Loucy (cell line): ENCODE data around the gene SORCS2.

Experiments used
- H2AFZ ChIP-seq: fragments of 200-600 bp; sonication (generic); 2 replicates; pipeline ENCODE4 v1.6.0; 2016; ENCODE audit warnings: antibody characterized with exemption, mild to moderate bottlenecking, low read length, moderate library complexity
- H3F3A ChIP-seq: fragments of 200-600 bp; 2 replicates; pipeline ENCODE4 v1.6.0; 2016; ENCODE audit warnings: antibody characterized with exemption, low read depth, mild to moderate bottlenecking
- H3K27me3 ChIP-seq: fragments of 200-600 bp; sonication (generic); 2 replicates; pipeline ENCODE4 v1.6.1; 2014; ENCODE audit warnings: low read length, mild to moderate bottlenecking; ENCODE audit not compliant: insufficient read depth, poor library complexity, severe bottlenecking
- H3K36me3 ChIP-seq: fragments of 200-600 bp; sonication (generic); 2 replicates; pipeline ENCODE4 v1.6.1; 2016; ENCODE audit warnings: low read length; ENCODE audit not compliant: insufficient read depth
- H3K4me1 ChIP-seq: fragments of 200-600 bp; sonication (generic); 2 replicates; pipeline ENCODE4 v1.5.1; 2014; ENCODE audit warnings: low read length, mild to moderate bottlenecking; ENCODE audit not compliant: insufficient read depth, poor library complexity, severe bottlenecking
- H3K4me2 ChIP-seq: fragments of 200-600 bp; sonication (generic); 2 replicates; pipeline ENCODE4 v1.6.0; 2014; ENCODE audit warnings: antibody characterized with exemption, low read length, low read depth, mild to moderate bottlenecking; ENCODE audit not compliant: poor library complexity, severe bottlenecking
- H3K4me3 ChIP-seq: fragments of 200-600 bp; sonication (generic); 2 replicates; pipeline ENCODE4 v1.5.1; 2014; ENCODE audit warnings: low read length, mild to moderate bottlenecking, mixed read lengths; ENCODE audit not compliant: poor library complexity, severe bottlenecking
- H3K79me2 ChIP-seq: fragments of 200-600 bp; sonication (generic); 2 replicates; pipeline ENCODE4 v1.6.1; 2014; ENCODE audit warnings: low read length; ENCODE audit not compliant: insufficient read depth
- H3K9ac ChIP-seq: fragments of 200-600 bp; sonication (generic); 2 replicates; pipeline ENCODE4 v1.6.0; 2014; ENCODE audit warnings: mild to moderate bottlenecking, low read depth, low read length, moderate library complexity; ENCODE audit not compliant: poor library complexity, severe bottlenecking
- H3K9me2 ChIP-seq: fragments of 200-600 bp; sonication (generic); replicated peaks from 2 replicates; pipeline ENCODE4 v1.6.1; 2016; ENCODE audit warnings: low read depth, low read length, mixed read lengths
- H3K9me3 ChIP-seq: fragments of 200-600 bp; sonication (generic); 2 replicates; pipeline ENCODE4 v1.6.1; 2014; ENCODE audit warnings: mild to moderate bottlenecking, antibody characterized with exemption, low read length, low read depth; ENCODE audit not compliant: insufficient read depth
- H4K20me1 ChIP-seq: fragments of 200-600 bp; sonication (generic); 2 replicates; pipeline ENCODE4 v1.6.0; 2014; ENCODE audit warnings: antibody characterized with exemption, low read length, mild to moderate bottlenecking; ENCODE audit not compliant: insufficient read depth, poor library complexity, severe bottlenecking
- EZH2phosphoT487 ChIP-seq: fragments of 200-600 bp; IDR thresholded peaks from 2 replicates; pipeline ENCODE4 v1.6.1; 2018; ENCODE audit warnings: antibody characterized with exemption, mild to moderate bottlenecking, moderate library complexity, borderline replicate concordance
- TF ChIP-seq, protein P1 (sequence below): fragments of 200-600 bp; sonication (generic); conservative IDR thresholded peaks from 2 replicates; pipeline ENCODE4 v1.5.1; 2014; ENCODE audit warnings: mild to moderate bottlenecking, antibody characterized with exemption, low read length

Gene SORCS2

DNA sequence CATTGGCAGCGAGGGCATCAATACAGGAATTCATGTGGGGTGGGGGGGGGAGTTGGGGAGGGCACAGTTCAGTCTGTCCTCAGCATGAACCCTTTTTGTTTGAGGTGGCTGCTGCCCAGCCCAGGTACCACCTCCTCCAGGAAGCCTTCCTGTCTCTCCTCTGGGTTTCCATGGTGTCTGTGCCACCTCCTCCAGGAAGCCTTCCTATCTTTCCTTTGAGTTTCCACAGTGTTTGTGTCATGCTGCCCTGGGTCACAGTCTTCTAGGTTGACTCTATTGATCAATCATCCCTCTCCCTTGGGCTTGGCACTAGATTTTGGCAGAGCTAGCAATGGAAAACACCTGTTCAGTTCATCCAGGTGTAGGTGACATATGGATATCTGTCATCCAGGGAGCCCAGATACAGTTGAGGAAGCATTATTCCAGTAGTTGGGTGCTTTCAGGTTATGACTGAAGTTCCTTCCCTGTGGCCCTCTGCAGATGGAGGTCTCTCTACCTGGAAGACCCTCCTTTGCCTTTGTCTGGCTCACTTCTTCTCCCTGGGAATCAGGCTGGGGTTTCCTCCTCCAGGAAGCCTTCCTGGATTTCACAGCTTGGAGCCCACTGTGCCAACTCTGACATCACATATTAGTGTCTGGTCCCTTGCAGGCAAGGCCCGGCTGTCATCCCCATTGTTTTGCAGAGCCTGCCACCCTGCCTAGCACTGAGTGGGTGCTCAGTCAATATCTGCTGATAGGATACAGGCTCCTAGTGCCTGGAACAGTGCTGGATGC, 96.6 kb downstream of the SORCS2 start:
- H3F3A ChIP-seq, result no peaks in the 10 kb centered on the region
- no peaks in the 10 kb centered on the region for H4K20me1 ChIP-seq
- H3K4me1 ChIP-seq, result no peaks in the 10 kb centered on the region
- no peak overlapping the region for H2AFZ ChIP-seq
- no peak overlapping the region for H3K4me3 ChIP-seq
- no peaks in the 10 kb centered on the region for H3K9me2 ChIP-seq
- TF ChIP-seq, protein P1, sequence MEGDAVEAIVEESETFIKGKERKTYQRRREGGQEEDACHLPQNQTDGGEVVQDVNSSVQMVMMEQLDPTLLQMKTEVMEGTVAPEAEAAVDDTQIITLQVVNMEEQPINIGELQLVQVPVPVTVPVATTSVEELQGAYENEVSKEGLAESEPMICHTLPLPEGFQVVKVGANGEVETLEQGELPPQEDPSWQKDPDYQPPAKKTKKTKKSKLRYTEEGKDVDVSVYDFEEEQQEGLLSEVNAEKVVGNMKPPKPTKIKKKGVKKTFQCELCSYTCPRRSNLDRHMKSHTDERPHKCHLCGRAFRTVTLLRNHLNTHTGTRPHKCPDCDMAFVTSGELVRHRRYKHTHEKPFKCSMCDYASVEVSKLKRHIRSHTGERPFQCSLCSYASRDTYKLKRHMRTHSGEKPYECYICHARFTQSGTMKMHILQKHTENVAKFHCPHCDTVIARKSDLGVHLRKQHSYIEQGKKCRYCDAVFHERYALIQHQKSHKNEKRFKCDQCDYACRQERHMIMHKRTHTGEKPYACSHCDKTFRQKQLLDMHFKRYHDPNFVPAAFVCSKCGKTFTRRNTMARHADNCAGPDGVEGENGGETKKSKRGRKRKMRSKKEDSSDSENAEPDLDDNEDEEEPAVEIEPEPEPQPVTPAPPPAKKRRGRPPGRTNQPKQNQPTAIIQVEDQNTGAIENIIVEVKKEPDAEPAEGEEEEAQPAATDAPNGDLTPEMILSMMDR, result no peak
- TF ChIP-seq EZH2phosphoT487, result no peak
- H3K4me2 ChIP-seq, result no peak overlapping the region
- H3K36me3 ChIP-seq, result no peaks in the 10 kb centered on the region
- no peaks in the 10 kb centered on the region for H3K27me3 ChIP-seq
- peaks cover 14% of the 10 kb centered on the region; the same call in 1 of the 2 replicates for H3K9me3 ChIP-seq
- H3K79me2 ChIP-seq, result no peaks in the 10 kb centered on the region
- H3K9ac ChIP-seq, result no peak overlapping the region

- Histone ChIP-seq H3F3A (no peaks in the 10 kb centered on the region), H3K27me3 (no peaks in the 10 kb centered on the region), H3K4me2 (no peak overlapping the region), H2AFZ (no peak overlapping the region), H3K9ac (no peak overlapping the region), H3K9me3 (peaks cover 14% of the 10 kb centered on the region; the same call in 1 of the 2 replicates), H3K4me1 (no peaks in the 10 kb centered on the region), H3K9me2 (no peaks in the 10 kb centered on the region), H4K20me1 (no peaks in the 10 kb centered on the region), H3K4me3 (no peak overlapping the region), H3K79me2 (no peaks in the 10 kb centered on the region), H3K36me3 (no peaks in the 10 kb centered on the region)
- TF ChIP-seq, protein P1, result no peak
- no peak for TF ChIP-seq EZH2phosphoT487
Observed at GRCh38 chr4:7289589-7289988, 97.3 kb downstream of the SORCS2 start.

DNA sequence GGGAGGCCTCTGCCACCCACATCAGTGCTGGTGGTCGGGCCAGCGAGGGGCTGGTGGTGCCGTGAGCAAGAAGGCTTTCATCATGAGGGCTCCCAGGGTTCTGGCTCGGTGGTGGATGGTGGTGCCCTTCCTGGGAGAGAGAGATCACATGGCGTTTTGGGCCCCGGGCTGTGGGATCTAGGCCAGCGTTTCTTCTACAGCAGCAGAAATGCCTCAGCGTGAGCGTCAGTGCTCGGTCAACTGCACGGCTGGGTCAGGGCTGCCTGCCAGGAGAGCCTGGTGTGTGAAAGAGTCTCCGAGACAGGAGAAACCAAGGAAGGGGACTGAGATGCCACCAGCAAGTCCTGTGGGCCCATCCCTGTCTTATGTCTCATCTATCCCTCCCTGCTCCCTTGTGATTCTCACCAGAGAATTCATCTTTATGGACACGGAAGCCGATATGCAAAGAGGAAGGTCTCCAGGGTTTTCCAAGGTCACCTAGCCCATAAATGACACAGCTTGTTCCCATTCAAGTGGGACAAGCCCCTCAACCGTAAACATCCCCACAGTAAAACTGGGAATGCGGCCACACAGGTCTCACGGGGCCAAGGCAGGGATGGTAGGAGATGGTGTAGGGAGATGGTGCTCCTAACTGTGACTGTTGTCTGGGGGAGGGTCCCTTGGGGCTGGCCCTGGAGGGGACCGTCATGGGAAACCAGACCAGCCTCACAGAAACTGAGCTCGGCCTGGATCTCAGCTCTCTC, 99.2 kb downstream of the SORCS2 start:
- H3K9me2 ChIP-seq, result no peaks in the 10 kb centered on the region
- no peaks in the 10 kb centered on the region for H3F3A ChIP-seq
- TF ChIP-seq, protein P1, result no peak
- no peak for TF ChIP-seq EZH2phosphoT487
- no peak overlapping the region for H3K4me3 ChIP-seq
- no peaks in the 10 kb centered on the region for H3K4me1 ChIP-seq
- peaks cover 16% of the 10 kb centered on the region; the same call in 1 of the 2 replicates for H3K9me3 ChIP-seq
- H4K20me1 ChIP-seq, result no peaks in the 10 kb centered on the region
- H3K36me3 ChIP-seq, result no peaks in the 10 kb centered on the region
- H3K79me2 ChIP-seq, result no peaks in the 10 kb centered on the region
- no peak overlapping the region for H2AFZ ChIP-seq
- H3K27me3 ChIP-seq, result no peaks in the 10 kb centered on the region
- H3K4me2 ChIP-seq, result no peak overlapping the region
- no peak overlapping the region for H3K9ac ChIP-seq
